IMR-90 (cell line): ENCODE measurements around the gene LOXL3. TPM values are rescaled to one million over a fixed set of nuclear protein-coding genes. Genes with fewer than 3 reads are reported as not detected.
A peak's percentile ranks its signal among the peaks of the same experiment; 100 is the strongest.

Experiments
- ATAC-seq: fragments of 200-7000 bp; cut with Tn5 transposase; 2 replicates; pipeline ENCODE4 v1.9.1; 2020; ENCODE audit warnings: low read depth, mild to moderate bottlenecking, moderate library complexity
- BruUV-seq: library from RNA; stranded (reverse); fragments of 400-500 nt; replicated peaks from 2 replicates; lab custom pipeline; 2021; lab: Mats Ljungman, UMichigan
- CTCF ChIA-PET: fragments of 300-600 bp; formaldehyde crosslinking; extraction: SDS; loops from one replicate; lab custom pipeline; 2021; ENCODE audit warnings: antibody characterized with exemption; lab: Yijun Ruan, JAX
- POLR2A ChIA-PET: fragments of 300-600 bp; sonication (Branson Sonifier 250); formaldehyde crosslinking; loops from one replicate; lab custom pipeline; 2022; ENCODE audit warnings: antibody characterized with exemption; ENCODE audit not compliant: unreplicated experiment; lab: Charles Lee
- DNase-seq: peaks from one replicate; pipeline ENCODE4 v3.0.0; 2013
- H2AFZ ChIP-seq: replicated peaks from 2 replicates; pipeline ENCODE3; 2013; ENCODE audit warnings: low read length, mild to moderate bottlenecking; ENCODE audit not compliant: poor library complexity
- H2AK5ac ChIP-seq: 2 replicates; pipeline ENCODE4 v1.6.1; 2013; ENCODE audit warnings: low read depth, low read length, inconsistent platforms
- H2AK9ac ChIP-seq: replicated peaks from 2 replicates; pipeline ENCODE3; 2013; ENCODE audit warnings: mild to moderate bottlenecking, low read depth, low read length, moderate library complexity; ENCODE audit not compliant: poor library complexity
- H2BK120ac ChIP-seq: 2 replicates; pipeline ENCODE4 v1.6.1; 2013; ENCODE audit warnings: low read depth, low read length, inconsistent platforms
- H2BK15ac ChIP-seq: 3 replicates; pipeline ENCODE4 v1.6.1; 2013; ENCODE audit warnings: low read depth, low read length, inconsistent platforms
- H2BK20ac ChIP-seq: 2 replicates; pipeline ENCODE4 v1.6.1; 2013; ENCODE audit warnings: low read depth, mild to moderate bottlenecking, inconsistent platforms, low read length, moderate library complexity
- H2BK5ac ChIP-seq: 2 replicates; pipeline ENCODE4 v1.6.1; 2013; ENCODE audit warnings: mild to moderate bottlenecking, low read depth, low read length, inconsistent platforms; ENCODE audit not compliant: poor library complexity, severe bottlenecking
- H3K14ac ChIP-seq: replicated peaks from 2 replicates; pipeline ENCODE4 v1.6.1; 2013; ENCODE audit warnings: low read depth, low read length, inconsistent platforms
- H3K18ac ChIP-seq: 2 replicates; pipeline ENCODE4 v1.6.1; 2013; ENCODE audit warnings: low read depth, low read length, control low read depth
- H3K23ac ChIP-seq: 2 replicates; pipeline ENCODE4 v1.6.1; 2013; ENCODE audit warnings: low read depth, low read length, inconsistent platforms
- H3K27ac ChIP-seq: 2 replicates; pipeline ENCODE4 v1.5.1; 2013; ENCODE audit warnings: mild to moderate bottlenecking, control low read depth, low read length; ENCODE audit not compliant: insufficient read depth
- H3K27me3 ChIP-seq: 2 replicates; pipeline ENCODE4 v1.6.1; 2013; ENCODE audit warnings: low read length; ENCODE audit not compliant: control insufficient read depth, insufficient read depth
- H3K36me3 ChIP-seq: 2 replicates; pipeline ENCODE4 v1.6.1; 2013; ENCODE audit warnings: low read length, mixed read lengths; ENCODE audit not compliant: control insufficient read depth, insufficient read depth
- H3K4ac ChIP-seq: 2 replicates; pipeline ENCODE4 v1.6.1; 2013; ENCODE audit warnings: low read depth, low read length, inconsistent platforms
- H3K4me1 ChIP-seq: 2 replicates; pipeline ENCODE4 v1.6.1; 2013; ENCODE audit warnings: low read length, mixed read lengths; ENCODE audit not compliant: control insufficient read depth, insufficient read depth
- H3K4me2 ChIP-seq: 2 replicates; pipeline ENCODE4 v1.6.1; 2013; ENCODE audit warnings: low read depth, mild to moderate bottlenecking, control low read depth, low read length, moderate library complexity
- H3K4me3 ChIP-seq: 2 replicates; pipeline ENCODE4 v1.5.1; 2013; ENCODE audit warnings: low read depth, mild to moderate bottlenecking, control low read depth, low read length, moderate library complexity; ENCODE audit not compliant: insufficient read depth
- H3K56ac ChIP-seq: 2 replicates; pipeline ENCODE4 v1.6.1; 2013; ENCODE audit warnings: low read length, inconsistent platforms; ENCODE audit not compliant: insufficient read depth; ENCODE audit errors: extremely low read depth
- H3K79me1 ChIP-seq, 2 experiments: 2 replicates each; pipeline ENCODE4 v1.6.1; 2013; ENCODE audit warnings: low read length in 2 of 2, inconsistent platforms in 1 of 2, low read depth in 1 of 2
- H3K9ac ChIP-seq: 2 replicates; pipeline ENCODE4 v1.6.1; 2013; ENCODE audit warnings: low read depth, low read length, control low read depth
- H3K9me1 ChIP-seq: 2 replicates; pipeline ENCODE4 v1.6.1; 2013; ENCODE audit warnings: low read length, inconsistent platforms; ENCODE audit not compliant: insufficient read depth
- H3K9me3 ChIP-seq: 2 replicates; pipeline ENCODE4 v1.6.1; 2013; ENCODE audit warnings: low read length; ENCODE audit not compliant: control insufficient read depth, insufficient read depth
- H4K20me1 ChIP-seq: 2 replicates; pipeline ENCODE4 v1.6.1; 2013; ENCODE audit warnings: low read length, inconsistent platforms; ENCODE audit not compliant: insufficient read depth
- H4K5ac ChIP-seq: 2 replicates; pipeline ENCODE4 v1.6.1; 2013; ENCODE audit warnings: mild to moderate bottlenecking, low read depth, low read length, control low read depth
- H4K8ac ChIP-seq, 2 experiments: 2 replicates each; pipeline ENCODE4 v1.6.1; 2013; ENCODE audit warnings: low read depth in 2 of 2, low read length in 2 of 2, control low read depth in 1 of 2, inconsistent platforms in 1 of 2
- H4K91ac ChIP-seq: 2 replicates; pipeline ENCODE4 v1.6.1; 2013; ENCODE audit warnings: low read depth, low read length, inconsistent platforms; ENCODE audit not compliant: insufficient read depth
- BHLHE40 ChIP-seq: fragments of 150-350 bp; IDR thresholded peaks from 2 replicates; pipeline ENCODE4 v1.6.1; 2016; ENCODE audit warnings: mild to moderate bottlenecking, low read depth, low read length
- CHD1 ChIP-seq: IDR thresholded peaks from 2 replicates; pipeline ENCODE4 v1.6.1; 2012; ENCODE audit warnings: low read depth, low read length, improper control_type of control experiment
- CTCF ChIP-seq: conservative IDR thresholded peaks from 2 replicates; pipeline ENCODE4 v1.5.1; 2012; ENCODE audit warnings: mild to moderate bottlenecking, low read depth, low read length, improper control_type of control experiment
- ELK1 ChIP-seq: fragments of 150-350 bp; IDR thresholded peaks from 2 replicates; pipeline ENCODE4 v1.6.1; 2016; ENCODE audit warnings: low read depth, mild to moderate bottlenecking, low read length, moderate library complexity, borderline replicate concordance
- FOS ChIP-seq: fragments of 150-350 bp; IDR thresholded peaks from 2 replicates; pipeline ENCODE4 v1.6.1; 2016; ENCODE audit warnings: low read depth, low read length
- MAFK ChIP-seq: IDR thresholded peaks from 2 replicates; pipeline ENCODE4 v1.6.1; 2012; ENCODE audit warnings: low read depth, low read length, improper control_type of control experiment
- MAZ ChIP-seq: IDR thresholded peaks from 2 replicates; pipeline ENCODE4 v1.6.1; 2012; ENCODE audit warnings: low read depth, mild to moderate bottlenecking, low read length, improper control_type of control experiment, moderate library complexity, borderline replicate concordance
- MXI1 ChIP-seq: IDR thresholded peaks from 2 replicates; pipeline ENCODE4 v1.6.1; 2012; ENCODE audit warnings: low read depth, mild to moderate bottlenecking, low read length, moderate library complexity, borderline replicate concordance
- NFE2L2 ChIP-seq: fragments of 150-350 bp; IDR thresholded peaks from 2 replicates; pipeline ENCODE4 v1.6.1; 2016; ENCODE audit warnings: low read depth, mild to moderate bottlenecking, low read length
- POLR2A ChIP-seq: IDR thresholded peaks from 2 replicates; pipeline ENCODE4 v1.6.1; 2012; ENCODE audit warnings: mild to moderate bottlenecking, low read depth, low read length
- RAD21 ChIP-seq: IDR thresholded peaks from 2 replicates; pipeline ENCODE4 v1.6.1; 2012; ENCODE audit warnings: low read length, improper control_type of control experiment
- RFX5 ChIP-seq: IDR thresholded peaks from 2 replicates; pipeline ENCODE4 v1.8.0; 2012; ENCODE audit warnings: low read depth, mild to moderate bottlenecking, low read length, moderate library complexity
- WGBS, 2 experiments: methylation state at CpG; one replicate each; pipeline versions ENCODE4 v1.1.5 to v1.1.7; 2013; ENCODE audit warnings: missing lambda C conversion rate in 2 of 2; ENCODE audit not compliant: insufficient read length in 1 of 2; ENCODE audit errors: extremely low coverage in 2 of 2; 5-methylcytosine and 5-hydroxymethylcytosine counted together
- dilution Hi-C: fragments of 300-500 bp; cut with HindIII; formaldehyde crosslinking; loops from one replicate; pipeline ENCODE4 v1.14.3; 2018; ENCODE audit warnings: low sequenced_read_pairs; ENCODE audit not compliant: unreplicated experiment
- in situ Hi-C: fragments of 300-500 bp; cut with MboI; formaldehyde crosslinking; loops from 3 replicates; pipeline ENCODE4 v1.14.3; 2019; ENCODE audit warnings: low sequenced_read_pairs, inconsistent platforms, mixed read lengths
- intact Hi-C: fragments of 100-400 bp; cut with micrococcal nuclease; formaldehyde crosslinking; loops from 2 replicates; pipeline ENCODE4 v1.10.0; 2022
- polyA plus RNA-seq, 3 experiments: library from polyadenylated mRNA; depleted of rRNA; stranded (reverse); fragments of >200 nt; gene quantifications; 2 replicates each; pipeline ENCODE4 v1.2.3, GENCODE V29; 2012; ENCODE audit warnings: low replicate concordance in 1 of 3
- total RNA-seq: library from RNA; depleted of rRNA; stranded (reverse); fragments of >200 nt; gene quantifications from 2 replicates; pipeline ENCODE4 v1.2.3, GENCODE V29; 2012

Gene LOXL3
- total and polyA plus RNA-seq, 2 of the 4 experiments (the other 2 are of a cell fraction) = 17.9 to 23.4 TPM

GRCh38 chr2:74582184-74582583 lies 28.4 kb upstream of the LOXL3 start:
- H3K9ac ChIP-seq = no peak overlapping the region
- in situ Hi-C loops (no loop called here), intact Hi-C loops (no loop called here), dilution Hi-C loops (no loop called here)
- no peaks in the 10 kb centered on the region for H3K9me3 ChIP-seq
- H2AK9ac ChIP-seq = no peak overlapping the region
- TF ChIP-seq CTCF = no peak
- TF ChIP-seq MXI1 = no peak
- TF ChIP-seq RAD21 = no peak
- no peak for TF ChIP-seq FOS
- no peak for TF ChIP-seq MAZ
- TF ChIP-seq ELK1 = no peak
- TF ChIP-seq POLR2A = no peak
- TF ChIP-seq RFX5 = no peak
- TF ChIP-seq CHD1 = no peak
- no peak for TF ChIP-seq MAFK
- no peak for TF ChIP-seq NFE2L2
- no peak for TF ChIP-seq BHLHE40
- H3K18ac ChIP-seq = no peak overlapping the region
- H3K4me1 ChIP-seq = peaks cover 18% of the 10 kb centered on the region
- CTCF ChIA-PET = no interaction called here
- no peak overlapping the region for H3K4me3 ChIP-seq
- DNase-seq = no peak
- H3K14ac ChIP-seq = no peak overlapping the region
- H3K4ac ChIP-seq = no peak overlapping the region
- H3K27ac ChIP-seq = no peak overlapping the region
- POLR2A ChIA-PET = no interaction called here
- H3K79me1 ChIP-seq = no peaks in the 10 kb centered on the region
- no CpG with 5 or more reads among the region's 2 CpGs for WGBS, 2 experiments
- H4K5ac ChIP-seq = no peak overlapping the region
- H2AFZ ChIP-seq = no peak overlapping the region
- peaks cover 14% of the 10 kb centered on the region for H3K9me1 ChIP-seq
- H3K23ac ChIP-seq = no peak overlapping the region
- no peak for ATAC-seq
- no peak overlapping the region for H2AK5ac ChIP-seq
- peak overlapping the region; percentile 14; the same call in 1 of the 2 replicates for H2BK120ac ChIP-seq
- no peaks in the 10 kb centered on the region for H3K27me3 ChIP-seq
- H4K8ac ChIP-seq = no peak overlapping the region
- no peak overlapping the region for H2BK5ac ChIP-seq
- no peak overlapping the region for H3K4me2 ChIP-seq
- no peak overlapping the region for H3K56ac ChIP-seq
- no peaks in the 10 kb centered on the region for H3K36me3 ChIP-seq
- H2BK20ac ChIP-seq = no peak overlapping the region
- no peaks in the 10 kb centered on the region for H4K20me1 ChIP-seq
- no peak overlapping the region for H2BK15ac ChIP-seq
- no TSS peak for BruUV-seq
- H4K91ac ChIP-seq = no peak overlapping the region
